ENCODE data around the gene BABAM2.
"Not testable (repeated sequence)": the region's sequence is repeated elsewhere in the genome, so short reads cannot be mapped to it uniquely, and the experiment has no call there.

Gene BABAM2

DNA sequence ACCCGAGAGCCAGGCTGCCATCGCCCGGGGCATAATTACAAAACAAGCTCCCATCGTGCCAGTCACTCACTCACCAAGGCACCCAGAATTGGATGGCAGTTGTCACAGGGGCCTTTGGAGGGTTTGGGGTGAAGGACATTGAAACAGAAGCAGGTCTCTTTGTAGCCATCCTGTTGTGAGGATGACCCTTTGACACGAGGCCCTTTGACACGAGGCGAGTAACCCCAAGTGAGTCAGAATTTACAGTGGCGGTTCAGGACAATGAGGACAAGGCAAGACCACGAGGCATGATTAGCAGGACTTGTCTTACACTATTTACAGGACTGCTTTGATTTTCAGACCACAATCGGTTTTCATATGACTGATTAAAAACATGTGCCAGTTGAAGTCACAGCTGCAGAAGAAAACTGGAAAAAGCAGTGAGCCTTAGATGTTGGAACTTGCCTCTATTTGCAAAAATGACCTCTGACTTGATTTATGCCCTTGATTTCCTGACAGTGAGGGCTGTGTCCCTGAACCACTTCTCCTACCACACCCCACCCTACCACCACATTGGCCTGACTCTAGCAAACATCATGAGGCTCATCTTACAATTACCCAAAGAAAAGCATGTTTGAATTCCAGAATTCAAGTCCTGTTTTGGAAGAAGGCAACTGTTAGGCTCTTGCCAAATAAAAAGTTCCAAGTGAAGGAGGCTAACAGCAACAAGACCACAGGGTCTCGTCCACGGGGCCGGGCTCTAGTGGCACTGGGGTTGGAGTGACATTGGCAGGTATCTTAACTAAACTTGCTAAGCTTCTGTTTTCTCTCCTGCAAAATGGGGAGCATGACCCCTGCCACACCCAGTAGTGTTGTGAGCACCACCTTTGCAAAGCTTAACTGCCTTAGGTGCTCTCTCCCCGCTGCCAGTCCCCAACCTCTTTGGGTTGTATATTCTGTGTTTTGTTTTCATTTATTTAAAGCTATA, 437.7 kb downstream of the BABAM2 start:
- DNase-seq (ENCODE audit: low read depth, low spot score): no peak

DNA sequence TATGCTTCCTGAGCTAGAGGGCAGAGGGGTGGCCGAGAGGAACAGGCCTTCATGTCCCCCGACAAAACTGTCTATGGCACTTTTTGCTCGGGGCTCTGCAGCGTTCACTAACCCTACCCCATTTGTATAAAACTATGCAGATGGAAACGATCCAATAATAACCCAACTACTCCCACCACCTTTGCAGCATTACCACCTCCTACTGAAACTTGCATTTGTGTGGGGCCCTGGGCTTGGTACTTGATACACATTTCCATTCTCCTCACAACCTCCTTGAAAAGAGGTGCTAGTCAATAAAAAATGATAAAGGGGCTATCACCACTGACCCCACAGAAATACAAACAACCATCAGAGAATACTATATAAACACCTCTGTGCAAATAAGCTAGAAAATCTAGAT, 438.7 kb downstream of the BABAM2 start:
- DNase-seq (ENCODE audit: low read depth, low spot score): no peak

DNA sequence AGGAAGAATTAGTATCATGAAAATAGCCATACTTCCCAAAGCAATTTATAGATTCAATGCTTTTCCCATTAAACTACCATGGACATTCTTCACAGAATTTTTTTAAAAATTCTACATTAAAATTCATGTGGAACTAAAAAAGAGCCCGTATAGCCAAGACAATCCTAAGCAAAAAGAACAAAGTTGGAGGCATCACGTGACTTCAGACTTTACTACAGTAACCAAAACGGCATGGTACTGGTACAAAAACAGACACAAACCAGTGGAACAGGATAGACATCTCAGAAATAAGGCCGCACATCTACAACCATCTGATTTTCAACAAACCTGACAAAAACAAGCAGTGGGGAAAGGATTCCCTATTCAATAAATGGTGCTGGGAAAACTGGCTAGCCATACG, 440.2 kb downstream of the BABAM2 start:
- DNase-seq (ENCODE audit: low read depth, low spot score): not testable (repeated sequence)

- not testable (repeated sequence) for DNase-seq (ENCODE audit: low read depth, low spot score)
Measured at GRCh38 chr2:28331797-28332196, 441.3 kb downstream of the BABAM2 start.

DNA sequence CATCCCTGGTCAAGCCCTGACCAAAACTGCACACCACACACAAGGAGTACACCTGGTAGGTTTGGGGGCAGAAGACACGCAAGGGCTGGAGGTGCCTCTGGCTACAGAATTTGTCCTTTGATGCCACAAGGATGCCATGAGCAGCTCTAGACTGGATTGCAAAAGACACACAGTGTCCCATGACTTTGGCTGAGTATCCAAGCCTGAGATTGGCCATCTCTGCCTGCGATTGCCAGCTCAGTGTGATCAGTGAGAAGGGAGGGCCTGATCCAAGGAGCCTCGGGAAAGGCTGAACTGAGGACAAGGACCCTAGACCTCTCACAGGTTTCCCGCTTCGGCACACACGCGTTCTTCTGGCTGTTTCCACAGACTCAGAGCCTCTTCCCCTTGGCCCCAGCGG, 442.2 kb downstream of the BABAM2 start:
- DNase-seq (ENCODE audit: low read depth, low spot score): no peak

GRCh38 chr2:28333606-28334526, 443.3 kb downstream of the BABAM2 start:
- DNase-seq (ENCODE audit: low read depth, low spot score): no peak

DNA sequence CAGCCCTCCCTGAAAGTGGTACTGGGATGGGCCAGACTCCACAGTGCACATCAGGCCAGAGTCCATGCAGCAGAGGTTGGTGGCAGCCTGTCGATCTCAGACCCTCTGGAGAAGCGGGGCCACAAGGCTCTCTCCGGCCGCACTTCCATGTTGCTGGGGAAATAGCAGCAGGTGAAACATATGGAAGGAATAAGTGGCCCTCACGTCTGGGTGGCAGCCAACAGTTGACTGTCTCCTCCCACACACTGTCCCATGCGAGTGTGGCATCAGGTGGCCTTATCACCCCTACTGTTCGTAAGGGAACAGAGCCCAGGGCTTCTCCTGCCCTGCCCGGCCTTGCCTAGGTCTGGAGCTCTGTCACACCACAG, 444.0 kb downstream of the BABAM2 start:
- DNase-seq (ENCODE audit: low read depth, low spot score): no peak

- DNase-seq (ENCODE audit: low read depth, low spot score): not testable (repeated sequence)
Measured at GRCh38 chr2:28335265-28335664, 444.7 kb downstream of the BABAM2 start.

DNA sequence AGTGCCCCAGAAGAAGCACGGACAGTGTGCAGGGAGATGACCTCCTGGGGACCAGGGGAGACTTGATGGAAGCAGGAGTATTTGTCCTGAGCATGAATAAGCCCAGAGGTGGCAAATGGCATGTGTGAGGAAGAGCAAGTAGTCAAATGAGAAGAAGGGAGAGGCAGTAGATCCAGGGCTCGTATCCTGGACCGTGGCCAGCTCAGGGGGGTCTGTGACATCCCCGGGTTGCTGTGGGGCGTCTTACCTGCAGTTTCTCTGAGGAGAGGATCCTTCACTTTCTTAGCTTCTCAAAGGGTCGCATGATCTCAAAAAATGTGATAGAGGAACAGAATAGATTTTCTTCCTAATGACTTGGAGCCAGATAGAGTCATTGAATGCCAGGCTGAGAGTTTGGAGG, 445.1 kb downstream of the BABAM2 start:
- no peak for DNase-seq (ENCODE audit: low read depth, low spot score)

DNA sequence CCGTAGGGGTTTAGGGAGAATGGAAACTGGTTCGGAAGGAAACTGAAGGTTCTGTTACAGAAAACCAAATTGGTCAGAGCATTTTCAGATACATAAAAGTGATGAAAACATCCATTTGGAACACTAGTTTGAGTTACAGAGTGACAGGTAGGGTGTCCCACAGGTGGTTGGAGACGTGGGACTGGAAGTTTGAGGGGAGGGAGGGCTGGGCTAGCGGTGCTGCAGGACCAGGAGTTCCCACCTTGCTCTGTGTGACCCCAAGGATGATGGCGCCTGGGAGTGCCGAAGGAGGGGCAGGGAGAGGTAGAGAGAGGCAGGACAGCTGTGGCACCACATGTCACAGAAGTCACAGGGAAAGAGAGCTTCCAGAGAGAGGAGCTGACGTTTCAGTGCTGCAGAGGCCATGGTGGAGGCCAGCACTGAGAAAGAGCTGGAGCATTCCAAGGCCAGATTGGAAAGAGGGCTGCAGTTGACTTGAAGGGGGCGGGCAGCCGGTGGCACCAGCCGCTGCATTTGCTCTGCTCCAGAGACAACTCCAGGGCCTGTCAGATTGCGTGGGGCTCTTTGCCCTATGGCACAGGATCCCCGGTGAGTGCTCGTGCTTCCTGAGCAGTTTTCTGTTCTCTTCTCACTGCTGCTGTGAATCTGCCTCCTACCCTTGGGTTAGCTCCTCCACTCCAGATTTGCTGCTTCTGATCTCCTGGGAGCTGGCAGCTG, 445.9 kb downstream of the BABAM2 start:
- no peak for DNase-seq (ENCODE audit: low read depth, low spot score)

DNA sequence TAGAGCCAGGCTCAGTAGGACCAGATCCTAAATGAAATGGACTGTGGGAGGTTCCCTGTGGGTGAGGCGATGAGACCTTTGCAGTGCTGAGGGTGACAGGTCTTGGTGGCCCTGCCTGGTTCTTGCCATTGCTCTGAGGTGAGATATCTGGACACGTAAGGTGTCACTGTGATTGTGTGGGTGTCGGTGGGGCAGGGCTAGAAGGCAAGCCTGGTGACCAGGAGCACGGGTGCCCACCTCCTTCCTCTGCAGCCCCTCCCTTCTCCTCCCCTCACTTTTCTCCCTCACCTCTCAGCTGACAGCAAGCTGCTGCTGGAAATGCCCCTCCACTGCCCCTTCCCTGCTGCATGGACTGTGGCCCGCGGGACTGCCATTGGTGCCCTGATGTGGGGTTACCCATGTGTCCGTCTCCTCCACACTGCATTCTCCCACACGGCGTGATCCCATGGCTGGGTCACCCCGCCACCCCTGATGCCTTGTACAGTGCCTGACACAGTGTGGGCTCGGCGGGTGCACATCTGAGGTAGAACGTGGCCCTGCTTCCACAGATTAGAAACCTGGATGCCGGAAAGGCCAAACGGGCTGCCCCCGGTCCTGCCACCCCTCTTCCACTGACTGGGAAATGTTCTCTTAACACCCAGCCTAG, 446.6 kb downstream of the BABAM2 start:
- DNase-seq (ENCODE audit: low read depth, low spot score): no peak

- no peak for DNase-seq (ENCODE audit: low read depth, low spot score)
Measured at GRCh38 chr2:28338046-28338817, 447.7 kb downstream of the BABAM2 start.

GRCh38 chr2:28338831-28339321, 448.3 kb downstream of the BABAM2 start:
- DNase-seq (ENCODE audit: low read depth, low spot score): no peak

DNA sequence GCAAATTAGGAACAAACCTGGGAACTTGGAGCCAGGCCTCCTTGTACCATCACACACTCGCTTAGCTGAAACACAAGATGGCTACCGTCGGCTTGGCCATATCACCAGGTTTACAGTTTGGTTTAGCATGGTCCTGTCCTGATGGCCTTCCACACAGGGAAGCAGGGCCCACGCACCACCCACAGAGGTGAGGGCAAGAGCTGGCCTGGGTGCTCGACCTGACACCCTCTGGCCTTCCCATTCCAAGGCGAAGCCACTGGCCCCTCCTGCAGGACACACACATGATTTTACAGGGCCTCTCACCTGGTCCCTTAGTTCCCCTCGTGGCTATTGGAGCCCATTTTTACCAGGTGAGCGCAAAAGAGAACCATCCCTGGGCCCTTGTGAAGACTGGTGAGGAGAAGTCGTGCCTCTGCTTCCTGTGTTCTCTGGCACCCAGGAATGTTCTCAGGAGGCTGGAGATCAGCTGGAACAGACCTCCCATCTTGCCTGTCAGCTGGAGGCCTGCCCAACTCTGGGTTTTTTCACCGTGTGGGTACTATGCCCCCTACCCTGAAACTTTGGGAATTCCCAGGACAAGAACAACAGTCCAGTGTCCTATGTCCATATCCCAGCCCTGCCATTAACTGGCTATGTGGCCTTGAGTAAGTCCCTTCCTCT, 449.1 kb downstream of the BABAM2 start:
- DNase-seq (ENCODE audit: low read depth, low spot score): no peak

GRCh38 chr2:28340312-28341202, 450.0 kb downstream of the BABAM2 start:
- DNase-seq (ENCODE audit: low read depth, low spot score): no peak

GRCh38 chr2:28341208-28341891, 450.8 kb downstream of the BABAM2 start:
- no peak for DNase-seq (ENCODE audit: low read depth, low spot score)

- no peak for DNase-seq (ENCODE audit: low read depth, low spot score)
Measured at GRCh38 chr2:28342081-28342967, 451.8 kb downstream of the BABAM2 start.

All from activated naive CD8-positive, alpha-beta T cell treated with anti-CD3 and anti-CD28 coated beads, Interleukin-2, amount 50 U/mL, for 16 hours (primary cell).